ENCODE measurements around the gene RCAN2.

The RCAN2 gene

GRCh38 chr6:46262928-46263706 lies 228.1 kb downstream of the RCAN2 start:
- Histone ChIP-seq H3K4me3 (ENCODE audit: low read depth in 1 of 2, low read length in 2 of 2) (no peak overlapping the region), H3K36me3 (ENCODE audit: control insufficient read depth in 1 of 2, insufficient read depth in 2 of 2, low read length in 2 of 2) (no peaks in the 10 kb centered on the region), H3K27me3 (ENCODE audit: low read depth, low read length) (no peaks in the 10 kb centered on the region), H3K4me1 (ENCODE audit: control insufficient read depth in 1 of 2, insufficient read depth in 2 of 2, low read length in 2 of 2) (peaks cover 0 to 7% of the 10 kb centered on the region in 2 donors), H3K27ac (ENCODE audit: low read length) (no peak overlapping the region), H3K9me3 (ENCODE audit: control insufficient read depth in 1 of 2, low read length in 2 of 2) (no peaks in the 10 kb centered on the region)

- Histone ChIP-seq H3K27me3 (ENCODE audit: low read depth, low read length) (no peaks in the 10 kb centered on the region), H3K27ac (ENCODE audit: low read length) (no peak overlapping the region), H3K4me3 (ENCODE audit: low read depth in 1 of 2, low read length in 2 of 2) (no peak overlapping the region), H3K9me3 (ENCODE audit: control insufficient read depth in 1 of 2, low read length in 2 of 2) (no peaks in the 10 kb centered on the region), H3K4me1 (ENCODE audit: control insufficient read depth in 1 of 2, insufficient read depth in 2 of 2, low read length in 2 of 2) (no peaks in the 10 kb centered on the region), H3K36me3 (ENCODE audit: control insufficient read depth in 1 of 2, insufficient read depth in 2 of 2, low read length in 2 of 2) (no peaks in the 10 kb centered on the region)
These were observed 233.0 kb downstream of the RCAN2 start for GRCh38 chr6:46258249-46258648.

- H3K36me3 ChIP-seq (ENCODE audit: control insufficient read depth in 1 of 2, insufficient read depth in 2 of 2, low read length in 2 of 2): no peaks in the 10 kb centered on the region
- H3K4me3 ChIP-seq (ENCODE audit: low read depth in 1 of 2, low read length in 2 of 2): no peak overlapping the region
- H3K4me1 ChIP-seq (ENCODE audit: control insufficient read depth in 1 of 2, insufficient read depth in 2 of 2, low read length in 2 of 2): no peaks in the 10 kb centered on the region
- no peaks in the 10 kb centered on the region for H3K27me3 ChIP-seq (ENCODE audit: low read depth, low read length)
- H3K9me3 ChIP-seq (ENCODE audit: control insufficient read depth in 1 of 2, low read length in 2 of 2): no peaks in the 10 kb centered on the region
- H3K27ac ChIP-seq (ENCODE audit: low read length): no peak overlapping the region
These were observed 235.7 kb downstream of the RCAN2 start for GRCh38 chr6:46255528-46255927.

- Histone ChIP-seq H3K36me3 (ENCODE audit: control insufficient read depth in 1 of 2, insufficient read depth in 2 of 2, low read length in 2 of 2) (no peaks in the 10 kb centered on the region), H3K4me1 (ENCODE audit: control insufficient read depth in 1 of 2, insufficient read depth in 2 of 2, low read length in 2 of 2) (no peaks in the 10 kb centered on the region), H3K4me3 (ENCODE audit: low read depth in 1 of 2, low read length in 2 of 2) (no peak overlapping the region), H3K9me3 (ENCODE audit: control insufficient read depth in 1 of 2, low read length in 2 of 2) (no peaks in the 10 kb centered on the region), H3K27me3 (ENCODE audit: low read depth, low read length) (no peaks in the 10 kb centered on the region), H3K27ac (ENCODE audit: low read length) (no peak overlapping the region)
These were observed 236.3 kb downstream of the RCAN2 start for GRCh38 chr6:46254946-46255345.

- Histone ChIP-seq H3K4me3 (ENCODE audit: low read depth in 1 of 2, low read length in 2 of 2) (no peak overlapping the region), H3K27ac (ENCODE audit: low read length) (no peak overlapping the region), H3K9me3 (ENCODE audit: control insufficient read depth in 1 of 2, low read length in 2 of 2) (no peaks in the 10 kb centered on the region), H3K36me3 (ENCODE audit: control insufficient read depth in 1 of 2, insufficient read depth in 2 of 2, low read length in 2 of 2) (no peaks in the 10 kb centered on the region), H3K4me1 (ENCODE audit: control insufficient read depth in 1 of 2, insufficient read depth in 2 of 2, low read length in 2 of 2) (no peaks in the 10 kb centered on the region), H3K27me3 (ENCODE audit: low read depth, low read length) (no peaks in the 10 kb centered on the region)
These were observed 236.9 kb downstream of the RCAN2 start for GRCh38 chr6:46254331-46254730.

GRCh38 chr6:46251583-46252339 lies 239.5 kb downstream of the RCAN2 start:
- H3K4me3 ChIP-seq (ENCODE audit: low read depth in 1 of 2, low read length in 2 of 2): no peak overlapping the region
- H3K36me3 ChIP-seq (ENCODE audit: control insufficient read depth in 1 of 2, insufficient read depth in 2 of 2, low read length in 2 of 2): no peaks in the 10 kb centered on the region
- H3K27me3 ChIP-seq (ENCODE audit: low read depth, low read length): no peaks in the 10 kb centered on the region
- H3K4me1 ChIP-seq (ENCODE audit: control insufficient read depth in 1 of 2, insufficient read depth in 2 of 2, low read length in 2 of 2): no peaks in the 10 kb centered on the region
- H3K27ac ChIP-seq (ENCODE audit: low read length): no peak overlapping the region
- H3K9me3 ChIP-seq (ENCODE audit: control insufficient read depth in 1 of 2, low read length in 2 of 2): no peaks in the 10 kb centered on the region

GRCh38 chr6:46248143-46248542 lies 243.1 kb downstream of the RCAN2 start:
- H3K9me3 ChIP-seq (ENCODE audit: control insufficient read depth in 1 of 2, low read length in 2 of 2): no peaks in the 10 kb centered on the region
- H3K27me3 ChIP-seq (ENCODE audit: low read depth, low read length): no peaks in the 10 kb centered on the region
- no peak overlapping the region for H3K27ac ChIP-seq (ENCODE audit: low read length)
- no peak overlapping the region for H3K4me3 ChIP-seq (ENCODE audit: low read depth in 1 of 2, low read length in 2 of 2)
- no peaks in the 10 kb centered on the region for H3K4me1 ChIP-seq (ENCODE audit: control insufficient read depth in 1 of 2, insufficient read depth in 2 of 2, low read length in 2 of 2)
- H3K36me3 ChIP-seq (ENCODE audit: control insufficient read depth in 1 of 2, insufficient read depth in 2 of 2, low read length in 2 of 2): no peaks in the 10 kb centered on the region

- no peaks in the 10 kb centered on the region for H3K36me3 ChIP-seq (ENCODE audit: control insufficient read depth in 1 of 2, insufficient read depth in 2 of 2, low read length in 2 of 2)
- no peaks in the 10 kb centered on the region for H3K9me3 ChIP-seq (ENCODE audit: control insufficient read depth in 1 of 2, low read length in 2 of 2)
- H3K27me3 ChIP-seq (ENCODE audit: low read depth, low read length): no peaks in the 10 kb centered on the region
- no peak overlapping the region for H3K4me3 ChIP-seq (ENCODE audit: low read depth in 1 of 2, low read length in 2 of 2)
- H3K4me1 ChIP-seq (ENCODE audit: control insufficient read depth in 1 of 2, insufficient read depth in 2 of 2, low read length in 2 of 2): no peaks in the 10 kb centered on the region
- no peak overlapping the region for H3K27ac ChIP-seq (ENCODE audit: low read length)
These were observed 244.5 kb downstream of the RCAN2 start for GRCh38 chr6:46246727-46247126.

GRCh38 chr6:46246081-46246480 lies 245.2 kb downstream of the RCAN2 start:
- Histone ChIP-seq H3K4me3 (ENCODE audit: low read depth in 1 of 2, low read length in 2 of 2) (no peak overlapping the region), H3K9me3 (ENCODE audit: control insufficient read depth in 1 of 2, low read length in 2 of 2) (no peaks in the 10 kb centered on the region), H3K27ac (ENCODE audit: low read length) (no peak overlapping the region), H3K4me1 (ENCODE audit: control insufficient read depth in 1 of 2, insufficient read depth in 2 of 2, low read length in 2 of 2) (no peaks in the 10 kb centered on the region), H3K27me3 (ENCODE audit: low read depth, low read length) (no peaks in the 10 kb centered on the region), H3K36me3 (ENCODE audit: control insufficient read depth in 1 of 2, insufficient read depth in 2 of 2, low read length in 2 of 2) (no peaks in the 10 kb centered on the region)

GRCh38 chr6:46244670-46245069 lies 246.6 kb downstream of the RCAN2 start:
- Histone ChIP-seq H3K27me3 (ENCODE audit: low read depth, low read length) (no peaks in the 10 kb centered on the region), H3K27ac (ENCODE audit: low read length) (no peak overlapping the region), H3K9me3 (ENCODE audit: control insufficient read depth in 1 of 2, low read length in 2 of 2) (no peaks in the 10 kb centered on the region), H3K4me3 (ENCODE audit: low read depth in 1 of 2, low read length in 2 of 2) (no peak overlapping the region), H3K36me3 (ENCODE audit: control insufficient read depth in 1 of 2, insufficient read depth in 2 of 2, low read length in 2 of 2) (no peaks in the 10 kb centered on the region), H3K4me1 (ENCODE audit: control insufficient read depth in 1 of 2, insufficient read depth in 2 of 2, low read length in 2 of 2) (peaks cover 0 to 4% of the 10 kb centered on the region in 2 donors)

GRCh38 chr6:46243754-46244153 lies 247.5 kb downstream of the RCAN2 start:
- no peak overlapping the region for H3K27ac ChIP-seq (ENCODE audit: low read length)
- H3K4me1 ChIP-seq (ENCODE audit: control insufficient read depth in 1 of 2, insufficient read depth in 2 of 2, low read length in 2 of 2): peaks cover 0 to 4% of the 10 kb centered on the region in 2 donors
- H3K36me3 ChIP-seq (ENCODE audit: control insufficient read depth in 1 of 2, insufficient read depth in 2 of 2, low read length in 2 of 2): no peaks in the 10 kb centered on the region

More at GRCh38 chr6:46243754-46244153, 247.5 kb downstream of the RCAN2 start:
- no peaks in the 10 kb centered on the region for H3K27me3 ChIP-seq (ENCODE audit: low read depth, low read length)
- H3K9me3 ChIP-seq (ENCODE audit: control insufficient read depth in 1 of 2, low read length in 2 of 2): no peaks in the 10 kb centered on the region
- H3K4me3 ChIP-seq (ENCODE audit: low read depth in 1 of 2, low read length in 2 of 2): no peak overlapping the region

Data from muscle layer of duodenum (tissue), 2 donors.